ENCODE data around the gene ZFAND3.
A peak's percentile ranks its signal among the peaks of the same experiment; 100 is the strongest.
"Not testable (repeated sequence)": the region's sequence is repeated elsewhere in the genome, so short reads cannot be mapped to it uniquely, and the experiment has no call there.

The ZFAND3 gene

GRCh38 chr6:37876843-37877242 is 57.3 kb downstream of the ZFAND3 start:
- no peak overlapping the region for H3K4me3 ChIP-seq (ENCODE audit: low read depth, low read length)
- no peak for DNase-seq (ENCODE audit: low read depth)
- no peak for TF ChIP-seq CTCF (conservative IDR thresholded peaks at IDR 0.05; ENCODE audit: low read depth, low read length)

GRCh38 chr6:37877373-37878149 is 58.0 kb downstream of the ZFAND3 start:
- DNase-seq (ENCODE audit: low read depth), result peak; percentile 46
- H3K4me3 ChIP-seq (ENCODE audit: low read depth, low read length), result no peak overlapping the region
- no peak for TF ChIP-seq CTCF (conservative IDR thresholded peaks at IDR 0.05; ENCODE audit: low read depth, low read length)

GRCh38 chr6:37878150-37878710 is 58.7 kb downstream of the ZFAND3 start:
- no peak overlapping the region for H3K4me3 ChIP-seq (ENCODE audit: low read depth, low read length)
- TF ChIP-seq CTCF (conservative IDR thresholded peaks at IDR 0.05; ENCODE audit: low read depth, low read length), result no peak
- DNase-seq (ENCODE audit: low read depth), result no peak

GRCh38 chr6:37880602-37881001 is 61.1 kb downstream of the ZFAND3 start:
- not testable (repeated sequence) for H3K4me3 ChIP-seq (ENCODE audit: low read depth, low read length); DNase-seq (ENCODE audit: low read depth)

- TF ChIP-seq CTCF (conservative IDR thresholded peaks at IDR 0.05; ENCODE audit: low read depth, low read length), result no peak
- no peak overlapping the region for H3K4me3 ChIP-seq (ENCODE audit: low read depth, low read length)
- DNase-seq (ENCODE audit: low read depth), result peak; percentile 37
Measured at GRCh38 chr6:37882292-37882691, 62.8 kb downstream of the ZFAND3 start.

GRCh38 chr6:37882724-37883413 is 63.3 kb downstream of the ZFAND3 start:
- H3K4me3 ChIP-seq (ENCODE audit: low read depth, low read length), result no peak overlapping the region
- DNase-seq (ENCODE audit: low read depth), result peak; percentile 94

More at GRCh38 chr6:37882724-37883413, 63.3 kb downstream of the ZFAND3 start:
- no peak for TF ChIP-seq CTCF (conservative IDR thresholded peaks at IDR 0.05; ENCODE audit: low read depth, low read length)

Measured in choroid plexus epithelial cell (primary cell).